Stimulated activated naive CD8-positive, alpha-beta T cell treated with anti-CD3 and anti-CD28 coated beads, Interleukin-15, amount 100 ng/mL, for 72 hours (primary cell): ENCODE data around the gene WDR12.
A peak's percentile ranks its signal among the peaks of the same experiment; 100 is the strongest.
"Not testable (repeated sequence)": the region's sequence is repeated elsewhere in the genome, so short reads cannot be mapped to it uniquely, and the experiment has no call there.

Experiments
- ATAC-seq: fragments of 150-1000 bp; cut with Tn5 transposase; 2 replicates; pipeline ENCODE4 v1.10.0; 2021; ENCODE audit warnings: mild to moderate bottlenecking, moderate library complexity
- DNase-seq, 2 donors: peaks; one replicate each; pipeline ENCODE4 v3.0.0; 2021 to 2022
- H3K27ac Mint-ChIP-seq, 2 donors: one replicate each; pipeline ENCODE4 v1.8.0; 2022; ENCODE audit warnings: mild to moderate bottlenecking in 2 of 2, mixed read lengths in 2 of 2, moderate library complexity in 2 of 2
- H3K27me3 Mint-ChIP-seq: one replicate; pipeline ENCODE4 v1.8.0; 2022; ENCODE audit warnings: mixed read lengths
- H3K4me1 Mint-ChIP-seq: one replicate; pipeline ENCODE4 v1.8.0; 2022; ENCODE audit warnings: mild to moderate bottlenecking, mixed read lengths
- H3K4me3 Mint-ChIP-seq, 2 donors: one replicate each; pipeline ENCODE4 v1.8.0; 2022; ENCODE audit warnings: mild to moderate bottlenecking in 2 of 2, mixed read lengths in 2 of 2, moderate library complexity in 1 of 2
- H3K9me3 Mint-ChIP-seq, 2 donors: one replicate each; pipeline ENCODE4 v1.8.0; 2022; ENCODE audit warnings: mixed read lengths in 2 of 2

WDR12 gene

DNA sequence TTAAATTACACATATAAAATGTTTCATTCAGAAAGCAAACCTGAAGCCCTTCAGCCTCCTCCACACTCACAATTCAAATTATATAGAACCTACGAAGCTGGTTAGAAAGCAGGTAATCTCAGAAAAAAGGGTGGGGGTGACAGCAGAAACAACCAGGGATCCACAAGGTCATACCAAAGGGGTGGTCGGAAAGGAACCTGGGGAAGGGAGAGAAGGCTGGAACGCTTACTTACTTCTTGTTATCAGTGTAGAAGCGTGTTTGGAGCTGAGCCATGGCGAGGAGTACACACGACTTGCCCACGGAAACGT lies 316 bp downstream of the WDR12 start:
- Mint-ChIP-seq H3K9me3 (no peaks in the 10 kb centered on the region), H3K4me1 (peaks cover 37% of the 10 kb centered on the region)
- peak; percentile 2 for ATAC-seq

DNA sequence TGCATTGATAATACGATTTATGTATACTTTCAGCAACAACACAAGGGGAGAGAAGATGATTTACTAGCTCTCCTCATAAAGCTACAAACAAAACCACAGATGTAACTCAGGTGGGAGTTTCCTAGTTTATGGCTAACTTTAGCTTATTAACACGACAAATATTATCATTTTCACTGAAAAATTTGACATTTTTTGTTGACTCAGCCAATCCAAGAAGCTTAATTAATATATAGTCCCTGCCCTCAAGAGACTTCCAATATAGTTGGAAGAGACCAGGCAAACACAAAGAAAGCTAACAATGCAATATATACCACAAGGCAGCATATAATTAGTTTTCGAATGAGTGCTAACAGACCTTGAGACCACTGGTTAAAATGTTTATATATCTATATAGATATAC lies 775 bp downstream of the WDR12 start:
- DNase-seq (no peak), ATAC-seq (no peak)
- H3K9me3 Mint-ChIP-seq = peaks cover 0 to 2% of the 10 kb centered on the region in 2 donors
- H3K4me3 Mint-ChIP-seq = peak overlapping the region; percentile 97 to 99
- H3K27me3 Mint-ChIP-seq = no peaks in the 10 kb centered on the region
- H3K27ac Mint-ChIP-seq = no peak overlapping the region
- H3K4me1 Mint-ChIP-seq = peaks cover 37% of the 10 kb centered on the region

More for the DNA sequence above, 316 bp downstream of the WDR12 start:
- Mint-ChIP-seq H3K27me3 (no peaks in the 10 kb centered on the region), H3K27ac (peak overlapping the region; percentile 93 to 98), H3K4me3 (peak overlapping the region; percentile 97 to 99)
- DNase-seq = no peak

DNA sequence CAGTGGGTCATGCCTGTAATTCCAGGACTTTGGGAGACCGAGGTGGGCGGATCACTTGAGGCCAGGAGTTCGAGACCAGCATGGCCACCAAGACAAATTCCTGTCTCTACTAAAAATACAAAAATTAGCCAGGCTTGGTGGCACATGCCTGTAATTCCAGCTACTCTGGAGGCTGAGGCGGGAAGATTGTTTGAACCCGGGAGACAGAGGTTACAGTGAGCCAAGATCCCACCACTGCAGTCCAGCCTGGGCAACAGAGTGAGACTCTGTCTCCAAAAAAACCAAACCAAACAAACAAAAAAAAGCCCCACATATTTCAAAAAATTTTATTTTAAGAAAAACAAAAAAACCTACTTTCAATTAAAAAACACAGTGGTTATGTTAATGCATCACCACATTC lies 1.2 kb downstream of the WDR12 start:
- Mint-ChIP-seq H3K4me3 (peak overlapping the region; percentile 97 to 99), H3K27ac (peak overlapping the region in 1 of 2 donors; percentile 33)
- ATAC-seq = not testable (repeated sequence)

GRCh38 chr2:202909394-202910192 lies 1.9 kb downstream of the WDR12 start:
- peaks cover 39% of the 10 kb centered on the region for H3K4me1 Mint-ChIP-seq
- H3K9me3 Mint-ChIP-seq = peaks cover 0 to 9% of the 10 kb centered on the region in 2 donors
- H3K27me3 Mint-ChIP-seq = no peaks in the 10 kb centered on the region
- ATAC-seq (no peak), DNase-seq (no peak)
- peak overlapping the region in 1 of 2 donors; percentile 33 for H3K27ac Mint-ChIP-seq
- H3K4me3 Mint-ChIP-seq = peak overlapping the region; percentile 97 to 99

More for the DNA sequence above, 1.2 kb downstream of the WDR12 start:
- H3K4me1 Mint-ChIP-seq = peaks cover 37% of the 10 kb centered on the region
- H3K27me3 Mint-ChIP-seq, DNase-seq, H3K9me3 Mint-ChIP-seq: not testable (repeated sequence)

- DNase-seq = no peak
- H3K27ac Mint-ChIP-seq = peak overlapping the region in 1 of 2 donors; percentile 48
- peaks cover 48% of the 10 kb centered on the region for H3K4me1 Mint-ChIP-seq
- no peak for ATAC-seq
- H3K27me3 Mint-ChIP-seq = no peaks in the 10 kb centered on the region
- H3K9me3 Mint-ChIP-seq = peaks cover 0 to 13% of the 10 kb centered on the region in 2 donors
- no peak overlapping the region for H3K4me3 Mint-ChIP-seq
Observed at GRCh38 chr2:202908186-202908585, 3.3 kb downstream of the WDR12 start.

GRCh38 chr2:202905507-202905906 lies 6.0 kb downstream of the WDR12 start:
- H3K4me1 Mint-ChIP-seq = peaks cover 44% of the 10 kb centered on the region
- not testable (repeated sequence) for H3K27me3 Mint-ChIP-seq, ATAC-seq

GRCh38 chr2:202885190-202885589 lies 26.3 kb downstream of the WDR12 start:
- Mint-ChIP-seq H3K4me3 (no peak overlapping the region), H3K27me3 (no peaks in the 10 kb centered on the region), H3K27ac (peak overlapping the region in 1 of 2 donors; percentile 59), H3K9me3 (no peaks in the 10 kb centered on the region), H3K4me1 (no peaks in the 10 kb centered on the region)
- no peak for DNase-seq
- no peak for ATAC-seq

More at GRCh38 chr2:202905507-202905906, 6.0 kb downstream of the WDR12 start:
- peaks cover 0 to 13% of the 10 kb centered on the region in 2 donors for H3K9me3 Mint-ChIP-seq
- not testable (repeated sequence) for DNase-seq, H3K4me3 Mint-ChIP-seq
- peak overlapping the region in 1 of 2 donors; percentile 44 for H3K27ac Mint-ChIP-seq

GRCh38 chr2:202883987-202884675 lies 27.3 kb downstream of the WDR12 start:
- DNase-seq = no peak
- no peaks in the 10 kb centered on the region for H3K9me3 Mint-ChIP-seq
- no peaks in the 10 kb centered on the region for H3K27me3 Mint-ChIP-seq
- ATAC-seq = no peak
- H3K4me1 Mint-ChIP-seq = no peaks in the 10 kb centered on the region
- no peak overlapping the region for H3K4me3 Mint-ChIP-seq
- H3K27ac Mint-ChIP-seq = peak overlapping the region; percentile 38 to 78

GRCh38 chr2:202881570-202881969 lies 29.9 kb downstream of the WDR12 start:
- Mint-ChIP-seq H3K4me3 (no peak overlapping the region), H3K4me1 (no peaks in the 10 kb centered on the region), H3K27ac (peak overlapping the region in 1 of 2 donors; percentile 25), H3K27me3 (no peaks in the 10 kb centered on the region), H3K9me3 (no peaks in the 10 kb centered on the region)
- ATAC-seq (no peak), DNase-seq (no peak)

DNA sequence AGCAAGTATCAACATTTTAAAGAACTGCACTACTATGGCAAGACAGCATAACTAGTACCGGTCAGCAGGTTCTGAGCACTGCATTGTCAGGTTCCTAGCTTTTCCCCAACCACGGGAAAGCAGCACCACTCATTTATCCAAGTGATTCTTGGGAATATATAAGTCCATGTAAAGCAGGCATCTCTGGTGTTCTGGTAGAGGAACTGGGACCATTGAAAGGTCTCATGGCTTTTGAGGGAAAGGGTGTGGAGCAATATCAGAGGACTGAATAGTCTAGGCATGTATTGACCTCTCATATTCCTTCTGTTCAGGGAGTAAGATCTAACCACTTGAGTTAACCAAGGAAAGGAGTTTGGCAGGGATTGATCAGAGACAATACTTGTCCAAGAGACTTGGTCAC lies 33.8 kb downstream of the WDR12 start:
- no peaks in the 10 kb centered on the region for H3K27me3 Mint-ChIP-seq
- H3K4me3 Mint-ChIP-seq = no peak overlapping the region
- H3K9me3 Mint-ChIP-seq = no peaks in the 10 kb centered on the region
- no peaks in the 10 kb centered on the region for H3K4me1 Mint-ChIP-seq
- ATAC-seq (no peak), DNase-seq (no peak)
- no peak overlapping the region for H3K27ac Mint-ChIP-seq

DNA sequence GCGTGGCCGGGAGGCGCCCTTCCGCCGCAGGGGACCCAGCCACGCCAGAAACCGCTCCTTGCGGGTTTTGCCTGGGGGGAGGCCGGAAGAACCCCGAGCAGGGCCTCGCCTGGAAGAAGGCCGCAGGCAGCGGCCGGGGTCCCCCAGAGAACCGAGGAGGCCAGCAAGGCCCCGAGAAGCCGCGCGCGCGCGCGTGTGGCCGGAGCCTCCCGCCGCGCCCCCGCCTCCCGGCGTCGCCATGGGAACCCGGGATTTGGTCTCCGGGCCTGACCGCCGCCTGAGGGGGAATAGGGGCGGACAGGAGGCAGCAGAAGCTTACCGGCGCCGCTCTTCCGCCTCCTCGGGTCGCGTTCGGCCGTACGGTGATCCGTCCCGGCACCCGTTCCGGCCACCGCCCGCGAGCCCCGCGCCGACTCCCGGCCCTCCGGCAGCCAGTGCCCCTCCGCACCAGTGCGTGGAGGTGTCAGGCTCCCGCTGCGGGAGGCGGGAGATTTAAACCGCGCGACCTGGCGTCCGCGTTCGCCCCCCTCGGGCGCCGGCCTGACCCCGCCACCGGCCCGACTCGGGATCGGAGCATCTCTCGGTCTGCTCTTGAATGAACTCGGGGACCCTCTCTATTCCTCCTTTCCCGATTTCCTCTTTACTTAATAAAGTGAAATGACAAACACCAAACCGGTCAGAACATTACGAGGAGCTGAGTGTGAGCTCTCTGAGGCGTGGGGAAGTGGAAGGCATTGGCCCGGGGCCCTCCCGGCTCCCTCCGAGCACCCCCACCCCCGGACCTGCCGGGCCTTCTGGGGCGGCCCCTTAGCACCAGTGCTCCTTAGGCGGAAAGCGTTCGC lies 40.0 kb downstream of the WDR12 start, which contains the start of gene ICA1L:
Gene ICA1L, minus strand, starts transcription at position 467 of the 842 bp plus-strand sequence. CDS start 42,757 bp downstream, outside the sequence.
- Mint-ChIP-seq H3K4me3 (peak within 1 kb of the TSS; percentile 89), H3K27ac (peak within 1 kb of the TSS; percentile 95 to 98), H3K4me1 (peaks cover 5% of the 10 kb centered on the region), H3K9me3 (no peaks in the 10 kb centered on the region), H3K27me3 (no peaks in the 10 kb centered on the region)
- peak; percentile 70 to 83 for DNase-seq
- ATAC-seq = peak; percentile 79

DNA sequence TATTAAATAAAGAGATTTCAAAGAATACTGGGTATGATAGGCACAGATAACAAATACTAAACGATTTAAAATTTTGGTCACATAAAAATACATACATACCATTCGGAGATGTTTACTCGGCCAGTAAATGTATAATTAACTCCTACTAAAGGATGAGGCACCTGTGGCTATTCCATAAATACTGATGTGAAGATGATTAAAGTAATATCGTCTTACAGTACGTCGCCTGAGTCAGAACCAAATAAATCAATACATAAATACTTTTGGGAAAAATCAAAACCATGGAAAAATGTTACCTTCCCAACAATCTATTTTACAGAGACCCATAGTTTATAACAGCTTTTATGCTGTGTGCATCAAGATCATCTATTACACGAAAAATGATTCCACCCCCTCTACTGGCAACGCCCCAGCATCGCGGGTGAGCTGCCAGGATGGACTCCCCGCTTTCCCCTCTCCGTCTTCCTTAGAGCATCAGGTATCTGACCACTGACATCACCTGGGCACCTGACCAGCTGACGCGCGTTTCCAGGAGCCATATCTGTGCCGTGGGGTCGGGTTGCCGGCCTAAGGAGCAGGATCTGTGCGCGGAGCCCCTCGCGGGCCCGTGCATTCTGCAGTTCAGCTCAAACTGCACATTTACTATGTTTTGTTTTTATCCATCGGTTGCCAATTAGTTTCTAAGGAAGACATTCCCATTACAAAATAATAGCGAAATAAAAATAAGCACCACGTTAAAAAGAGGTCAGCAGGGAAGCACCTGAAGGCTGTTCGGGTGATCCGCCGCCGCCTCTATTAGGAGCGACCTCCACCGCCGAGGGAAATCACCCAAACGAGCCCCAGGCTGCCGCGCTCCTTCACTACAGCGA lies 40.8 kb downstream of the WDR12 start:
- DNase-seq = peak; percentile 65 to 82
- ATAC-seq = peak; percentile 89
- Mint-ChIP-seq H3K27ac (peak overlapping the region; percentile 95 to 96), H3K4me3 (peak overlapping the region; percentile 89), H3K27me3 (no peaks in the 10 kb centered on the region), H3K9me3 (no peaks in the 10 kb centered on the region), H3K4me1 (peaks cover 5% of the 10 kb centered on the region)

- ATAC-seq (no peak), DNase-seq (no peak)
- H3K4me1 Mint-ChIP-seq = no peaks in the 10 kb centered on the region
- no peaks in the 10 kb centered on the region for H3K27me3 Mint-ChIP-seq
- no peak overlapping the region for H3K27ac Mint-ChIP-seq
- H3K9me3 Mint-ChIP-seq = no peaks in the 10 kb centered on the region
- H3K4me3 Mint-ChIP-seq = no peak overlapping the region
Observed at GRCh38 chr2:202861987-202862386, 49.5 kb downstream of the WDR12 start.

GRCh38 chr2:202858601-202859000 lies 52.9 kb downstream of the WDR12 start:
- Mint-ChIP-seq H3K4me1 (no peaks in the 10 kb centered on the region), H3K27me3 (no peaks in the 10 kb centered on the region), H3K27ac (no peak overlapping the region), H3K9me3 (no peaks in the 10 kb centered on the region), H3K4me3 (no peak overlapping the region)
- ATAC-seq = no peak
- DNase-seq = no peak
